ENCODE measurements around the gene CSMD2.

CSMD2 gene

GRCh38 chr1:33529957-33530356 lies 635.1 kb downstream of the CSMD2 start:
- no CpG with 5 or more reads among the region's 1 CpG for WGBS, 2 experiments (ENCODE audit: insufficient coverage in 2 of 2)
- no peaks in the 10 kb centered on the region for H3K9me3 ChIP-seq (ENCODE audit: control insufficient read depth, low read length)

GRCh38 chr1:33527934-33528333 lies 637.1 kb downstream of the CSMD2 start:
- WGBS, 2 experiments (ENCODE audit: insufficient coverage in 2 of 2): 100% methylated on average over 1 to 2 of the region's 4 CpGs
- Histone ChIP-seq H3K9me3 (ENCODE audit: control insufficient read depth, low read length) (no peaks in the 10 kb centered on the region), H3K36me3 (ENCODE audit: control insufficient read depth, insufficient read depth, low read length) (no peaks in the 10 kb centered on the region), H3K4me3 (ENCODE audit: extremely low read depth, insufficient read depth, low read length, poor library complexity, severe bottlenecking) (no peak overlapping the region), H3K27ac (ENCODE audit: low read depth, low read length, severe bottlenecking) (no peak overlapping the region), H3K4me1 (ENCODE audit: control insufficient read depth, insufficient read depth, low read length, poor library complexity, severe bottlenecking) (no peaks in the 10 kb centered on the region)

More at GRCh38 chr1:33529957-33530356, 635.1 kb downstream of the CSMD2 start:
- H3K4me1 ChIP-seq (ENCODE audit: control insufficient read depth, insufficient read depth, low read length, poor library complexity, severe bottlenecking): no peaks in the 10 kb centered on the region
- H3K36me3 ChIP-seq (ENCODE audit: control insufficient read depth, insufficient read depth, low read length): no peaks in the 10 kb centered on the region
- H3K27ac ChIP-seq (ENCODE audit: low read depth, low read length, severe bottlenecking): no peak overlapping the region
- no peak overlapping the region for H3K4me3 ChIP-seq (ENCODE audit: extremely low read depth, insufficient read depth, low read length, poor library complexity, severe bottlenecking)

GRCh38 chr1:33524586-33524985 lies 640.4 kb downstream of the CSMD2 start:
- no peaks in the 10 kb centered on the region for H3K9me3 ChIP-seq (ENCODE audit: control insufficient read depth, low read length)
- no peak overlapping the region for H3K27ac ChIP-seq (ENCODE audit: low read depth, low read length, severe bottlenecking)
- whole genome bisulfite sequencing, 2 experiments (ENCODE audit: insufficient coverage in 2 of 2): 84 to 100% methylated on average over 3 of the region's 3 CpGs

GRCh38 chr1:33519240-33519884 lies 645.7 kb downstream of the CSMD2 start:
- WGBS, 2 experiments (ENCODE audit: insufficient coverage in 2 of 2): 94 to 95% methylated on average over 21 to 27 of the region's 27 CpGs
- Histone ChIP-seq H3K27ac (ENCODE audit: low read depth, low read length, severe bottlenecking) (no peak overlapping the region), H3K4me1 (ENCODE audit: control insufficient read depth, insufficient read depth, low read length, poor library complexity, severe bottlenecking) (no peaks in the 10 kb centered on the region), H3K9me3 (ENCODE audit: control insufficient read depth, low read length) (no peaks in the 10 kb centered on the region), H3K4me3 (ENCODE audit: extremely low read depth, insufficient read depth, low read length, poor library complexity, severe bottlenecking) (no peak overlapping the region), H3K36me3 (ENCODE audit: control insufficient read depth, insufficient read depth, low read length) (no peaks in the 10 kb centered on the region)

More at GRCh38 chr1:33524586-33524985, 640.4 kb downstream of the CSMD2 start:
- H3K4me1 ChIP-seq (ENCODE audit: control insufficient read depth, insufficient read depth, low read length, poor library complexity, severe bottlenecking): no peaks in the 10 kb centered on the region
- no peaks in the 10 kb centered on the region for H3K36me3 ChIP-seq (ENCODE audit: control insufficient read depth, insufficient read depth, low read length)
- no peak overlapping the region for H3K4me3 ChIP-seq (ENCODE audit: extremely low read depth, insufficient read depth, low read length, poor library complexity, severe bottlenecking)

GRCh38 chr1:33517596-33518250 lies 647.3 kb downstream of the CSMD2 start:
- Histone ChIP-seq H3K9me3 (ENCODE audit: control insufficient read depth, low read length) (no peaks in the 10 kb centered on the region), H3K4me3 (ENCODE audit: extremely low read depth, insufficient read depth, low read length, poor library complexity, severe bottlenecking) (no peak overlapping the region), H3K4me1 (ENCODE audit: control insufficient read depth, insufficient read depth, low read length, poor library complexity, severe bottlenecking) (no peaks in the 10 kb centered on the region), H3K27ac (ENCODE audit: low read depth, low read length, severe bottlenecking) (no peak overlapping the region), H3K36me3 (ENCODE audit: control insufficient read depth, insufficient read depth, low read length) (no peaks in the 10 kb centered on the region)
- WGBS, 2 experiments (ENCODE audit: insufficient coverage in 2 of 2): 91 to 97% methylated on average over 10 to 11 of the region's 12 CpGs

GRCh38 chr1:33516891-33517567 lies 648.0 kb downstream of the CSMD2 start:
- no peak overlapping the region for H3K27ac ChIP-seq (ENCODE audit: low read depth, low read length, severe bottlenecking)
- no peaks in the 10 kb centered on the region for H3K36me3 ChIP-seq (ENCODE audit: control insufficient read depth, insufficient read depth, low read length)
- no peak overlapping the region for H3K4me3 ChIP-seq (ENCODE audit: extremely low read depth, insufficient read depth, low read length, poor library complexity, severe bottlenecking)
- whole genome bisulfite sequencing, 2 experiments (ENCODE audit: insufficient coverage in 2 of 2): 91 to 93% methylated on average over 3 to 4 of the region's 8 CpGs
- no peaks in the 10 kb centered on the region for H3K9me3 ChIP-seq (ENCODE audit: control insufficient read depth, low read length)
- no peaks in the 10 kb centered on the region for H3K4me1 ChIP-seq (ENCODE audit: control insufficient read depth, insufficient read depth, low read length, poor library complexity, severe bottlenecking)

GRCh38 chr1:33516428-33516827 lies 648.6 kb downstream of the CSMD2 start:
- WGBS, 2 experiments (ENCODE audit: insufficient coverage in 2 of 2): 85 to 93% methylated on average over 4 to 5 of the region's 9 CpGs

GRCh38 chr1:33515607-33516006 lies 649.4 kb downstream of the CSMD2 start:
- Histone ChIP-seq H3K4me1 (ENCODE audit: control insufficient read depth, insufficient read depth, low read length, poor library complexity, severe bottlenecking) (no peaks in the 10 kb centered on the region), H3K36me3 (ENCODE audit: control insufficient read depth, insufficient read depth, low read length) (no peaks in the 10 kb centered on the region), H3K27ac (ENCODE audit: low read depth, low read length, severe bottlenecking) (no peak overlapping the region), H3K9me3 (ENCODE audit: control insufficient read depth, low read length) (no peaks in the 10 kb centered on the region), H3K4me3 (ENCODE audit: extremely low read depth, insufficient read depth, low read length, poor library complexity, severe bottlenecking) (no peak overlapping the region)
- whole genome bisulfite sequencing, 2 experiments (ENCODE audit: insufficient coverage in 2 of 2): 100% methylated on average over 1 of the region's 2 CpGs

More at GRCh38 chr1:33516428-33516827, 648.6 kb downstream of the CSMD2 start:
- Histone ChIP-seq H3K9me3 (ENCODE audit: control insufficient read depth, low read length) (no peaks in the 10 kb centered on the region), H3K4me3 (ENCODE audit: extremely low read depth, insufficient read depth, low read length, poor library complexity, severe bottlenecking) (no peak overlapping the region), H3K4me1 (ENCODE audit: control insufficient read depth, insufficient read depth, low read length, poor library complexity, severe bottlenecking) (no peaks in the 10 kb centered on the region), H3K27ac (ENCODE audit: low read depth, low read length, severe bottlenecking) (no peak overlapping the region), H3K36me3 (ENCODE audit: control insufficient read depth, insufficient read depth, low read length) (no peaks in the 10 kb centered on the region)

GRCh38 chr1:33515112-33515511 lies 649.9 kb downstream of the CSMD2 start:
- 96 to 97% methylated on average over 5 to 6 of the region's 8 CpGs for WGBS, 2 experiments (ENCODE audit: insufficient coverage in 2 of 2)
- no peaks in the 10 kb centered on the region for H3K4me1 ChIP-seq (ENCODE audit: control insufficient read depth, insufficient read depth, low read length, poor library complexity, severe bottlenecking)
- H3K4me3 ChIP-seq (ENCODE audit: extremely low read depth, insufficient read depth, low read length, poor library complexity, severe bottlenecking): no peak overlapping the region
- no peak overlapping the region for H3K27ac ChIP-seq (ENCODE audit: low read depth, low read length, severe bottlenecking)
- no peaks in the 10 kb centered on the region for H3K36me3 ChIP-seq (ENCODE audit: control insufficient read depth, insufficient read depth, low read length)
- no peaks in the 10 kb centered on the region for H3K9me3 ChIP-seq (ENCODE audit: control insufficient read depth, low read length)

- no peaks in the 10 kb centered on the region for H3K9me3 ChIP-seq (ENCODE audit: control insufficient read depth, low read length)
- WGBS, 2 experiments (ENCODE audit: insufficient coverage in 2 of 2): 93 to 97% methylated on average over 3 to 4 of the region's 6 CpGs
Observed at GRCh38 chr1:33512226-33513011, 652.6 kb downstream of the CSMD2 start.

More at GRCh38 chr1:33512226-33513011, 652.6 kb downstream of the CSMD2 start:
- Histone ChIP-seq H3K4me3 (ENCODE audit: extremely low read depth, insufficient read depth, low read length, poor library complexity, severe bottlenecking) (no peak overlapping the region), H3K4me1 (ENCODE audit: control insufficient read depth, insufficient read depth, low read length, poor library complexity, severe bottlenecking) (no peaks in the 10 kb centered on the region), H3K27ac (ENCODE audit: low read depth, low read length, severe bottlenecking) (no peak overlapping the region), H3K36me3 (ENCODE audit: control insufficient read depth, insufficient read depth, low read length) (no peaks in the 10 kb centered on the region)

Data from mesodermal cell (in vitro differentiated cells).